HG02642 (cell line): ENCODE data around the gene DKK2.
"Not testable (repeated sequence)": the region's sequence is repeated elsewhere in the genome, so short reads cannot be mapped to it uniquely, and the experiment has no call there.

ENCODE experiments used
- ATAC-seq: cut with Tn5 transposase; IDR thresholded peaks from one replicate; pipeline ENCODE4 v1.9.1; 2021; ENCODE audit warnings: mild to moderate bottlenecking; ENCODE audit not compliant: unreplicated experiment, poor library complexity

The DKK2 gene

DNA sequence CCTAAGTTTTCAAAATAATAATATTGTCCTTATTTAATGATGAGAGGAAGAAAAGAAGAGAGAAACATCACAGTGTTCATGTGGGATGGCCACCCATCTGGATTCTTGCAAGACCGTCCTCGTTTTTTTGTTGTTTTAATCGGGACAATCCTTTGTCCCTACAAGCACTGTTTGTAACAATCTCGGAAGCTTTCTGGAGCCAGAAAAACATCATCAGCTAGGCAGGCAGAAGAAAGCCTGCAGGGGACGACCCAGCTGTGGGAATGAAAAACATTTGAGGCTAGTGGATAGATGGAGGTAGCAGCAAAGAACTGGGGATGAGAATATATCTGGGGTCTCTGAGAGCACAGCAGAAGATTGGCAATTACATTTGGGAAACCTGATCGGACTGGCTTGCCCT lies 105.6 kb downstream of the DKK2 start:
- no peak for ATAC-seq

DNA sequence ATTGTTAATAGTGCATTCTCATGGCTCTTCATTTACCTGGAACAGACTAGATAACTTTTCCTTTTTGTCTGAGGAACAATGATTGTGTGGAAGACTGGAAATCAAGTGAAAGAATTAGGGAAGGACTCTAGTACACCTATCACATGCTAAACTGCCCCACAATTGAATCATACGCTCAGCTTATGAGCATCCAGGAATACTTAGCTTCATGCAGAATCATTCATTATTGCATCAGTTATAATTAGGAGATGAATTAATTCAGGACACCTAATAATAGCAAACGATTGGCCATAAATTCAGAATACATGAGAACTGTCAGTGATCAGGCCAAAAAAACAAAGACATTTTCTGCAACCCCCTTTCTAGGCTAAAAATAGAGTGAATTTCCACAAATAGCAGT lies 106.9 kb downstream of the DKK2 start:
- ATAC-seq = no peak

DNA sequence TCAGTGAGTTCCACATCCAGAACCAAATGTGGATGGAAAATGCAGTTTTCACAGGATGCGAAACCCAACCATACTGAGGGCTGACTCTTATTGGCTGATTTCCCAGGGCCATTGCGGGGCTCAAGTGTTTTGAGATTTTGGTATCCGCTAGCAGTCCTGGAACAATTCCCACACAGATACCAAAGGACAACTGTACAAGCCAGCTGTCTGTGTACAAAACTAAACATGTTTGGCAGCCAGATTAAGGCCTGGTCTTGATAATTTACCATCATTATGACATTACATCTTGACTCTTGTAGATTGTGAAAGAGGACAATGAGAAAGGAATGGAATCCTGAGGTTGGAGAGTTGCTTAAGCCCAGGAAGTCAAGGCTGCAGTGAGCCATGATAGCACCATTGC lies 121.9 kb downstream of the DKK2 start:
- no peak for ATAC-seq

DNA sequence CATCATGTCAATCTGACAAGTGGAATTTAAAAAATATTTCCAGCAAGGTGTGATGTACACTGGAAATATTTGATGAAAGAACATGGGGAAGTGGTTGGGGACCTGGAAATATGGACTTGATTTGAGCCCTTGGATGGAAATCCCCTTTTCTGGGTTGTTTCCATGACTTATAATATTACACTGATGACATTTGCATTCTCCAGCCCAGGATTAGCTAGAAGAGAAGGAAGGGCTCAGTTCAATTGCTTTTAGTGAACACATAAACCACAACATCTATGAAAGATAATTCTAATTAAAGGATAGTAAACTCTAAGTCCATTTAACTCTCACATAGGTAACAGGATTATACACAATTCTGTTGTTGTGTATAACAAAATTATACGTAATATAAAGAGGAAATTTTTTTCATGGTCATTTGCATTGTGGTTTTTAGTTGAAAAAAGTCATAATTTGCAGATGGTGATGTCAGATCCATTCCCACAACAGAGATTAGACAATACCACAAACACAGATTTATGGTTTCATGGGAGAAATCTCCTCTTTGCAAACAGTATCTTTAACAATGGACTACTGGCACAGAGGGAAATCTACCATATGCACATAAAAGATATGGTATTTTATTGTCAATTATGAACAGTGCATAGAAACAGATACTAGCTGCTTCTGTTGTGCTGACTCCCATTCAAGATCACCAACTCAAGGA lies 126.5 kb downstream of the DKK2 start:
- ATAC-seq = no peak

DNA sequence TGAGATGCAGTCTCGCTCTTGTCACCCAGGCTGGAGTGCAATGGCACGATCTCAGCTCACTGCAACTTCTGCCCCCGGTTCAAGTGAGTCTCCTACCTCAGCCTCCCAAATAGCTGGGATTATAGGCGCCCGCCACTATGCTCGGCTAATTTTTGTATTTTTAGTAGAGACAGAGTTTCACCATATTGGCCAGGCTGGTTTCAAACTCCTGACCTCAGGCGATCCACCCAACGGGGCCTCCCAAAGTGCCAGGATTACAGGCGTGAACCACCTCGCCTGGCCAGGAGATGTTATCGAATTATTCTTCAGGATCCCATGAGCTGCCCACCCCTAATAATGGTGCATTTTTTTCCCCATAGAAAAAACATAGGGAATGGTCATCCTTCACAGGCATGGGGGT lies 128.1 kb downstream of the DKK2 start:
- ATAC-seq = not testable (repeated sequence)

DNA sequence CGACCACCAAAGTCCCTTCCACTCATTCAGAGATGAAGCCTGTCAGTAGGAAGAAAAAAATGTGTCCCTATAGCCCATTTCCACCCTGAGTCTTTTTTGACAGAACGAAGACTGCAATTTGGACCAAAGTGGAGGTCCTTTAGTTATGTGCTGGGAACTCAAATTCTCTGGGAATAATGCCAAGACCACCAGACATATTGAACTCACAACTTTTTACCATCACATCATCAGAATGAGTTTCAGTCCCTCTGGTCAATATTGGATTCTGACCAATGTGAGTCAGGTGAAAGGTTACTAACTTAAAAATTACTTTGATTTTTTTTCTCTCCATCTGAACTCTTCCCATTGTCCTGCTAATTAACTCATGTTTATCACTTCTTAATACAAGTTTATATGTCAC lies 128.9 kb downstream of the DKK2 start:
- no peak for ATAC-seq

DNA sequence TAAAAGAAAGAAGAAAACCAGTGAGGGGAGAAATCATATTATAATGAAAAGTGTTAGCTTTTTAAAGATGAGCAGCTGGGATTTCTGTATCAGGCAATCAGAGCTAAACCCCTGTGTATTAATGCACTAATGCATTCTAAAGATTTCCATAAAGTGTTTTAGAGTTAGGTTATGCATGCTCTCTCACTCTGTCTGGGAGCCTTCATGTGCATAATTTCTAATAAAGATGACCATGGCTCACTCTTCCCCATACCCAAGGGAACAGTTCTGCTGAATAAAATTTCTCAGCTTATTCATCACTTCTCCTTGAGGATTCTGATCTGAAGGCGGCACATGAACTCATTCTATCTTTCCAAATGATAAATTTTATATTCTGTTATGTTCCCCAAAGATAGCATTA lies 129.4 kb downstream of the DKK2 start:
- ATAC-seq = no peak

DNA sequence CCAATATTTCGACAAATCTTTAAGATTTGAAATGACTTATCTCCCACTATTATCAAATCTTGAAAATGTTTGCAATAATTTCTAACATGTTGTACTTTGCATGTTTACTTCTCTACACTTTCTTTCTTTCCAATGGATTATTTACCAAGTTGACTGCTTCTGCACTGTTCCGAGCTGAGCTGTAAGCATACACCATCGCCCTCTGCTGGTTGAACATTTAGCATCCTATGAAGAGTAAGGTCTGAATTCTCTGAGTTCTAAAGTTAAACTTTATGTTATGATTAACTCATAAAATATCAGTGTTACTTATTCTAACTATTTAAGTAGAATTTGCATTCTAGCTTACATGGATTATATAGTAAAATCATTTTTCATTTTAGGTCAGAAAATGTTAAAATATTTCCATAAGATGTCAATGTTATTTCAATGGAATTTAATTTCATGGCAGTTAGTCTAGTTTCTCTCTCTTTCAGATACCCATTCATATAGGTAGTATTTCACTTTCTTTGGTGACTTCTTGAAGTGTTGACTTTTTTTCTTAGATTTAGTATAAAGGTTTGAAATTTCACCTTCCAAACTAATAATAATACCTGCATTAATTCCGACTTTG lies 137.4 kb downstream of the DKK2 start:
- ATAC-seq = peak; percentile 78

DNA sequence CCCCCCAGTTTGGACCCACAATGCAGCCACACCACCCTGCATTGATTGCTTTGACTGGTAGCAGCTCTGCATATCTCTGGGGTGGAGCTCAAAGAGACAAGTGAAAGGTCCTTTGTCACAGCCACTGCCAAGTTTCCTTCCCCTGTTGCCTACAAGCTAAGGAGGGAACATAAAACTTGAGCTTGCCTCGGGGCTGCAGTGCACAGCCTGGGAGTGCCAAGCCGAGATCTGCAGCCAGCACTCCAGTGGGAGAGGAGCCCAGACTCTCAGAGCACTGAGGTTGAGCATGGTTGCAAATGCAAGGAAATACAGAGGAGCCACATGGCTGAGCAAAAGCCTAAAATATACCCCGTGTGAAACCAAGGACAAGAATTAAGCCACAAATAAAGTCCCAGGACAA lies 142.2 kb downstream of the DKK2 start:
- no peak for ATAC-seq

DNA sequence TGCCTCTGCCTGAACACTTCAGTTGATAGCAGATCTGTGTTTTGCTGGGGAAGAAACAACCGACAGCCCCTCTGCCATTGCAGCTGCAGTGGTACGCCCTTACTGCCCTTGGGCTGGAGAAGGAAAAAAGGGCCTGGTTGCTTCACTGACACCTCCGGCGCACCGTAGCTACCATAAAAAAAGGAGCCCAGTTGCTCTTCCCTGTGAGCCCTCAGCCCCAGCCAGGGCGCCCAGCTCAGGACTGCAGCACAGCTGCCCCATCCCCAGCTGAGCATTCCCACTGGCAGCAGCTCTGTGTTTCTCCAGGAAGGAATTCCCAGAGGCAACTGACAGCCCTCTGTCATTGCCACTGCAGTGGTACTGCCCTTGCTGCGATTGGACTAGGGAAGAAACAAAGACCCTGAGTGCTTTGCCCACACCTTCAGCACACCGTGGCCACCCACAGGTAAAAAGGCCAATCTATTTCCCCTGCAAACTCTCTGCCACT lies 142.7 kb downstream of the DKK2 start:
- no peak for ATAC-seq

DNA sequence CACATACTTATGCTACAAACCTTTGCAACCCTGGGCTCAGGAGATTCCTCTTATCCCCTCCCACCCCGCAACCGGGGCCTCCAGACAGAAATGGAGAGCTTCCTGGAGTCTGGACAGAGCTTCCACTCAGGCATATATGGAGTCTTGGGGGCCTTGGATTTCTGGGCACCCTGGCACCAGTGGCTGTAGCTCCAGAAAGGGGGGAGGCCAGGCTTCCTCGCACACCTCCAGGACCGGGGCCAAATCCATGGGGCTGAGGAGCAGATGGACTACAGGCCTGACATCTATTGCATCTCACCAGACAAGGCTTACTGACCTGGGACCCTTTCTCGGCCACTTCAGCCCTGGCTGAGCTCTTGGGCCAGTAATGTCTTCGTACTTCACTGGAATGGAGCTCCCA lies 143.3 kb downstream of the DKK2 start:
- no peak for ATAC-seq

DNA sequence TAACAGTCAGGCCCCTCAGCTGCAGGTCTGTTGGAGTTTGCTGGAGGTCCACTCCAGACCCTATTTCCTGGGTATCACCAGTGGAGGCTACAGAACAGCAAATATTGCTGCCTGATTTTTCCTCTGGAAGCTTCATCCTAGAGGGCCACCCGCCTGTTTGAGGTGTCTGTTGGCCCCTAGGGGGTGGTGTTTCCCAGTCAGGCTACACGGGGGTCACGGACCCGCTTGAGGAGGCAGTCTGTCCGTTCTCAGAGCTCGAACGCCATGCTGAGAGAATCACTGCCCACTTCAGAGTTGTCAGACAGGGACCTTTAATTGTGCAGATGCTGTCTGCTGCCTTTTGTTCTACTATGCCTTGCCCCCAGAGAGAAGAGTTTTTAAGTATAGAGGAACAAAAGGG lies 160.8 kb downstream of the DKK2 start:
- no peak for ATAC-seq
